DMS153 (cell line): ENCODE results near the gene RPL7L1.

Experiments
- DNase-seq: peaks from one replicate; lab custom pipeline; 2025; lab: John Stamatoyannopoulos, UW

The RPL7L1 gene

GRCh38 chr6:42933205-42933604, 53.8 kb downstream of the RPL7L1 start:
- no peak for DNase-seq

- no peak for DNase-seq
Observed at GRCh38 chr6:42935322-42935721, 55.9 kb downstream of the RPL7L1 start.

- no peak for DNase-seq
Observed at GRCh38 chr6:42936398-42936797, 57.0 kb downstream of the RPL7L1 start.

- DNase-seq: no peak
Observed at GRCh38 chr6:42937548-42938427, 58.4 kb downstream of the RPL7L1 start.

DNA sequence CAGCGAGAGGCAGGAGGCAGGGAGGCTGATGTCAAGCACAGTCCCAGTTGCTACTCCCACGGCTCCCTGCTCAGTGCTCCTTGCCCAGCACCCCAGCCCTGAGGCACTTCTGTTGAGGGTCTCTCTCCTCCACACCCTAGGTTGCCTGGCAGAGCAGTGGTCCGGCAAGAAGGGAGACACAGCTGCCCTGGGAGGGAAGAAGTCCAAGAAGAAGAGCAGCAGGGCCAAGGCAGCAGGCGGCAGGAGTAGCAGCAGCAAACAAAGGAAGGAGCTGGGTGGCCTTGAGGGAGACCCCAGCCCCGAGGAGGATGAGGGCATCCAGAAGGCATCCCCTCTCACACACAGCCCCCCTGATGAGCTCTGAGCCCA, 59.0 kb downstream of the RPL7L1 start:
- no peak for DNase-seq

DNA sequence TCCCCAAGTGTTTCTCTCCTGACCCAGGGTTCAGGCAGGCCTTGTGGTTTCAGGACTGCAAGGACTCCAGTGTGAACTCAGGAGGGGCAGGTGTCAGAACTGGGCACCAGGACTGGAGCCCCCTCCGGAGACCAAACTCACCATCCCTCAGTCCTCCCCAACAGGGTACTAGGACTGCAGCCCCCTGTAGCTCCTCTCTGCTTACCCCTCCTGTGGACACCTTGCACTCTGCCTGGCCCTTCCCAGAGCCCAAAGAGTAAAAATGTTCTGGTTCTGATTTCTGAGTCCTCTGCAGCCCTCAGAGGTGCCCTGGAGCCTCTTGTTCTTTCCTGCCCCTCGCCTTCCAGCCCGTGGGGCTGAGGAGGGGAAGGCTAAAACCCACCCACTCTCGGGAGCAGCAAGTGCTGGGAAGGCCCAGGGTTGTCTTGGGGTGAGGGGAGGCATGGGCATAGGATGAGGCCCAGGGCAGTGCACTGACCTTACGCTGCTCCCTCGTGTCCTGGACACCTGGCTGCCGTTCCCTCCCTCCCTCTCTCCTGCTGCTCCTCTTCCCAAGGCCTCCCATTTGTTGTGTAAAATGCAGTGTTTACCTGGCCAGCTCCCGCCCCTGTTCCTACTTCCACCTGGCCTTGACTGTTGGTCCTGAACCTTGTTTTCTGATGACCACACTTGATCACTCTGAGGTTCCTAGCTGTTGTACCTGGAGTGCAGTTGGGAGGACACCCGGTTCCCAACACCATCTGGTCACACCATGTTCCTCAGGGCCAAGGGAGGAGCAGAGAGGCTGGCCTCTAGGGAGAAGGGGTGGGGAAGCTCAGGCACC, 59.8 kb downstream of the RPL7L1 start:
- DNase-seq: no peak
